RWPE2 (cell line): ENCODE results near the gene RGS16.

ENCODE experiments used
- ATAC-seq: fragments of 200-7000 bp; cut with Tn5 transposase; 3 replicates; pipeline ENCODE4 v1.9.1; 2021; ENCODE audit warnings: low read depth
- DNase-seq: peaks from one replicate; pipeline ENCODE4 v3.0.0-alpha.2; 2020; ENCODE audit warnings: low spot score
- H3K27ac ChIP-seq: fragments of 450-650 bp; 2 replicates; pipeline ENCODE4 v1.5.1; 2017; ENCODE audit warnings: mild to moderate bottlenecking; ENCODE audit not compliant: poor library complexity, severe bottlenecking
- H3K27me3 ChIP-seq: fragments of 250-450 bp; sonication (Bioruptor Pico); 2 replicates; pipeline ENCODE4 v1.5.1; 2021; ENCODE audit warnings: mild to moderate bottlenecking, moderate library complexity; ENCODE audit not compliant: insufficient read depth, poor library complexity, severe bottlenecking
- H3K36me3 ChIP-seq: fragments of 250-450 bp; sonication (Bioruptor Pico); 2 replicates; pipeline ENCODE4 v1.5.1; 2020; ENCODE audit warnings: low read depth, mild to moderate bottlenecking, moderate library complexity
- H3K4me1 ChIP-seq: fragments of 250-450 bp; sonication (Bioruptor Pico); 2 replicates; pipeline ENCODE4 v1.5.1; 2021; ENCODE audit warnings: mild to moderate bottlenecking, moderate library complexity; ENCODE audit not compliant: insufficient read depth, poor library complexity, severe bottlenecking
- H3K4me3 ChIP-seq: fragments of 250-450 bp; sonication (Bioruptor Pico); 2 replicates; pipeline ENCODE4 v1.5.1; 2021; ENCODE audit warnings: mild to moderate bottlenecking, moderate library complexity; ENCODE audit not compliant: severe bottlenecking
- H3K9me3 ChIP-seq: fragments of 250-450 bp; sonication (Bioruptor Pico); 2 replicates; pipeline ENCODE4 v1.5.1; 2021; ENCODE audit warnings: mild to moderate bottlenecking, moderate library complexity; ENCODE audit not compliant: severe bottlenecking
- TF ChIP-seq, protein P1 (sequence below): fragments of 450-650 bp; IDR thresholded peaks from one replicate; pipeline ENCODE4 v1.5.1; 2017; ENCODE audit warnings: mild to moderate bottlenecking, moderate library complexity; ENCODE audit not compliant: poor library complexity, severe bottlenecking

Gene RGS16

DNA sequence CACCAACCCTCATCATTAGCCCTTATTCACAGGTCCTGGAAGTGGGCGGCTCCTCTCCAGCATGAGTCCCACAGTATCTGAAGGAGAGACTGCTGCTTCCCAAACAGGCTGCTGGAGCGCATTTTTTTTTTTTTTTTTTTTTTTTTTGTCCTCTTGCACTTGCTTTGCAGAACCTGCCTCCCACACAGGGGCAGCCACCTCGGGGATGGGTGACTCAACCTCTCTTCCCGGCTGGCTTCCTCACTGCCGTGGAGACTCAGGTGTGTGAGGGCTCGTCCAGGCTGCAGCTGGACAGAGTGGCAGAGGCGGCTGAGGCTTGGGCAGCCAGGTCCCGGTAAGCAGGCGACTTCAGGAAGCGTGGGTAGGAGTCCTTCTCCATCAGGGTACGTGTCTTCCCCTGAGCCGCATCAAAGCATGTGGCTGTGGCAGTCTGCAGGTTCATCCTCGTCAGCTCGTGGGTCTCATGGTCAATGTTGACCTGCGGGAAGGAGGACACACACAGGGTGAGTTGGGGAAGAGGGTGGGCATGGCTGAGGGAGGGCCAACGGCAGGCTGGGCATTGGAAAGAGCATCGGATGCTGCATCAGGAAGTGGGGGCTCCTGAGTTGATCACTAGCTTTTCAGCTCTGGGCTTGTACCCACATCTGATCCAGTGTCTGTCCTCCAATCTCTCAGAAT is 4.0 kb downstream of the RGS16 start:
- no peak for ATAC-seq
- Histone ChIP-seq H3K27ac (no peak overlapping the region), H3K9me3 (no peaks in the 10 kb centered on the region), H3K27me3 (no peaks in the 10 kb centered on the region), H3K4me3 (no peak overlapping the region), H3K4me1 (no peaks in the 10 kb centered on the region), H3K36me3 (no peaks in the 10 kb centered on the region)
- TF ChIP-seq, protein P1, sequence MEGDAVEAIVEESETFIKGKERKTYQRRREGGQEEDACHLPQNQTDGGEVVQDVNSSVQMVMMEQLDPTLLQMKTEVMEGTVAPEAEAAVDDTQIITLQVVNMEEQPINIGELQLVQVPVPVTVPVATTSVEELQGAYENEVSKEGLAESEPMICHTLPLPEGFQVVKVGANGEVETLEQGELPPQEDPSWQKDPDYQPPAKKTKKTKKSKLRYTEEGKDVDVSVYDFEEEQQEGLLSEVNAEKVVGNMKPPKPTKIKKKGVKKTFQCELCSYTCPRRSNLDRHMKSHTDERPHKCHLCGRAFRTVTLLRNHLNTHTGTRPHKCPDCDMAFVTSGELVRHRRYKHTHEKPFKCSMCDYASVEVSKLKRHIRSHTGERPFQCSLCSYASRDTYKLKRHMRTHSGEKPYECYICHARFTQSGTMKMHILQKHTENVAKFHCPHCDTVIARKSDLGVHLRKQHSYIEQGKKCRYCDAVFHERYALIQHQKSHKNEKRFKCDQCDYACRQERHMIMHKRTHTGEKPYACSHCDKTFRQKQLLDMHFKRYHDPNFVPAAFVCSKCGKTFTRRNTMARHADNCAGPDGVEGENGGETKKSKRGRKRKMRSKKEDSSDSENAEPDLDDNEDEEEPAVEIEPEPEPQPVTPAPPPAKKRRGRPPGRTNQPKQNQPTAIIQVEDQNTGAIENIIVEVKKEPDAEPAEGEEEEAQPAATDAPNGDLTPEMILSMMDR, result no peak
- no peak for DNase-seq

- Histone ChIP-seq H3K36me3 (no peaks in the 10 kb centered on the region), H3K4me1 (no peaks in the 10 kb centered on the region), H3K27me3 (no peaks in the 10 kb centered on the region), H3K4me3 (no peak overlapping the region), H3K27ac (no peak overlapping the region), H3K9me3 (no peaks in the 10 kb centered on the region)
- no peak for DNase-seq
- no peak for ATAC-seq
- TF ChIP-seq, protein P1, result no peak
Measured at GRCh38 chr1:182599339-182599738, 4.8 kb downstream of the RGS16 start.

- ATAC-seq (no peak), DNase-seq (no peak)
- no peak overlapping the region for H3K27ac ChIP-seq
- TF ChIP-seq, protein P1, result no peak
- H3K9me3 ChIP-seq, result no peaks in the 10 kb centered on the region
- no peak overlapping the region for H3K4me3 ChIP-seq
- no peaks in the 10 kb centered on the region for H3K27me3 ChIP-seq
- H3K36me3 ChIP-seq, result no peaks in the 10 kb centered on the region
- no peaks in the 10 kb centered on the region for H3K4me1 ChIP-seq
Measured at GRCh38 chr1:182598296-182598695, 5.9 kb downstream of the RGS16 start.

- Histone ChIP-seq H3K36me3 (no peaks in the 10 kb centered on the region), H3K27ac (no peak overlapping the region), H3K4me1 (no peaks in the 10 kb centered on the region), H3K4me3 (no peak overlapping the region), H3K27me3 (no peaks in the 10 kb centered on the region), H3K9me3 (no peaks in the 10 kb centered on the region)
- DNase-seq, result no peak
- TF ChIP-seq, protein P1, result no peak
- ATAC-seq, result no peak
Measured at GRCh38 chr1:182596934-182597333, 7.3 kb downstream of the RGS16 start.

- no peaks in the 10 kb centered on the region for H3K4me1 ChIP-seq
- ATAC-seq (no peak), DNase-seq (no peak)
- H3K4me3 ChIP-seq, result no peak overlapping the region
- no peaks in the 10 kb centered on the region for H3K27me3 ChIP-seq
- TF ChIP-seq, protein P1, result peak; percentile 67
- no peak overlapping the region for H3K27ac ChIP-seq
- no peaks in the 10 kb centered on the region for H3K9me3 ChIP-seq
- H3K36me3 ChIP-seq, result no peaks in the 10 kb centered on the region
Measured at GRCh38 chr1:182595641-182596240, 8.4 kb downstream of the RGS16 start.
